Liver (tissue), 9 donors: ENCODE measurements around the gene MGP. TPM values are rescaled to one million over a fixed set of nuclear protein-coding genes. Genes with fewer than 3 reads are reported as not detected.

Source experiments
- DNase-seq: peaks from one replicate; pipeline ENCODE4 v3.0.0-alpha.2; 2017; ENCODE audit warnings: low spot score
- H3K27ac ChIP-seq, 2 donors: one replicate each; pipeline ENCODE4 v1.7.0; 2013; ENCODE audit warnings: inconsistent platforms in 2 of 2, low read length in 2 of 2, control low read depth in 1 of 2, low read depth in 1 of 2, mild to moderate bottlenecking in 1 of 2
- H3K27me3 ChIP-seq, 4 donors: one replicate each; pipeline versions ENCODE4 v1.6.1 to v1.7.0; 2013; ENCODE audit warnings: low read length in 3 of 4, inconsistent platforms in 1 of 4, mild to moderate bottlenecking in 1 of 4, moderate library complexity in 1 of 4; ENCODE audit not compliant: control insufficient read depth in 4 of 4, insufficient read depth in 4 of 4
- H3K36me3 ChIP-seq, 4 donors: one replicate each; pipeline versions ENCODE4 v1.6.1 to v1.7.0; 2013; ENCODE audit warnings: low read length in 3 of 4, mild to moderate bottlenecking in 3 of 4, low read depth in 1 of 4, moderate library complexity in 1 of 4; ENCODE audit not compliant: control insufficient read depth in 4 of 4, insufficient read depth in 3 of 4
- H3K4me1 ChIP-seq, 4 donors: one replicate each; pipeline versions ENCODE4 v1.6.1 to v1.7.0; 2013; ENCODE audit warnings: low read length in 3 of 4, mild to moderate bottlenecking in 3 of 4, moderate library complexity in 1 of 4; ENCODE audit not compliant: control insufficient read depth in 4 of 4, insufficient read depth in 4 of 4
- H3K4me3 ChIP-seq, 3 donors: one replicate each; pipeline versions ENCODE4 v1.6.1 to v1.7.0; 2013; ENCODE audit warnings: low read length in 3 of 3, control low read depth in 1 of 3, low read depth in 1 of 3, mild to moderate bottlenecking in 1 of 3
- H3K9ac ChIP-seq, 2 donors: one replicate each; pipeline ENCODE4 v1.7.0; 2013; ENCODE audit warnings: low read length in 2 of 2, mild to moderate bottlenecking in 2 of 2, moderate library complexity in 2 of 2, control low read depth in 1 of 2, low read depth in 1 of 2
- H3K9me3 ChIP-seq, 4 donors: one replicate each; pipeline versions ENCODE4 v1.6.1 to v1.7.0; 2013; ENCODE audit warnings: low read length in 3 of 4; ENCODE audit not compliant: control insufficient read depth in 4 of 4
- EGR1 ChIP-seq, 2 donors: IDR thresholded peaks; 2 replicates each; pipeline ENCODE4 v1.6.1; 2016 to 2018; ENCODE audit warnings: antibody characterized with exemption in 2 of 2, low read depth in 2 of 2
- FOXA1 ChIP-seq: IDR thresholded peaks from 2 replicates; pipeline ENCODE4 v1.6.1; 2016; ENCODE audit warnings: antibody characterized with exemption
- FOXA2 ChIP-seq: IDR thresholded peaks from 2 replicates; pipeline ENCODE4 v1.6.1; 2016; ENCODE audit warnings: antibody characterized with exemption
- GABPA ChIP-seq, 2 donors: IDR thresholded peaks in 1 of 2; conservative IDR thresholded peaks in 1 of 2; 2 replicates each; pipeline ENCODE4 v1.6.1; 2016; ENCODE audit warnings: antibody characterized with exemption in 2 of 2, mild to moderate bottlenecking in 1 of 2, moderate library complexity in 1 of 2
- HNF4A ChIP-seq, 2 donors: conservative IDR thresholded peaks; 2 replicates each; pipeline ENCODE4 v1.6.1; 2016; ENCODE audit warnings: antibody characterized with exemption in 2 of 2, mild to moderate bottlenecking in 2 of 2
- HNF4G ChIP-seq: IDR thresholded peaks from 2 replicates; pipeline ENCODE4 v1.6.1; 2016; ENCODE audit warnings: antibody characterized with exemption
- NR2F2 ChIP-seq: IDR thresholded peaks from 2 replicates; pipeline ENCODE4 v1.6.1; 2016; ENCODE audit warnings: antibody characterized with exemption
- RAD21 ChIP-seq, 2 donors: IDR thresholded peaks; 2 replicates each; pipeline ENCODE4 v1.6.1; 2016; ENCODE audit warnings: antibody characterized with exemption in 2 of 2, mild to moderate bottlenecking in 2 of 2
- YY1 ChIP-seq: IDR thresholded peaks from 2 replicates; pipeline ENCODE4 v1.6.1; 2016; ENCODE audit warnings: antibody characterized with exemption, mild to moderate bottlenecking
- WGBS: extraction: QIAGEN DNeasy Blood & Tissue Kit; methylation state at CpG from one replicate; pipeline ENCODE4 v1.1.7; 2013; 5-methylcytosine and 5-hydroxymethylcytosine counted together
- polyA plus RNA-seq, 2 donors: library from polyadenylated mRNA; stranded (reverse) in 1 of 2; unstranded in 1 of 2; fragments of 200-250 nt in 1 of 2; fragments of >200 nt in 1 of 2; fragmentation: Nextera tagmentation in 1 of 2; extraction: Ambion mirVana in 1 of 2; gene quantifications; one replicate each; pipeline versions ENCODE4 v1.2.1 to v1.2.3, GENCODE V29; 2013 to 2015
- total RNA-seq, 2 donors: library from RNA; depleted of rRNA; stranded (reverse); fragments of >200 nt; gene quantifications; one replicate each; pipeline ENCODE4 v1.2.3, GENCODE V29; 2014
- TF ChIP-seq, protein P1 (sequence below): IDR thresholded peaks from 2 replicates; pipeline ENCODE4 v1.6.1; 2016; ENCODE audit warnings: antibody characterized with exemption
- TF ChIP-seq, protein P2 (sequence below): fragments of 150-350 bp; IDR thresholded peaks from 2 replicates; pipeline ENCODE4 v1.5.1; 2017; ENCODE audit warnings: improper control_type of control experiment, low read depth, low read length; ENCODE audit not compliant: missing input control
- TF ChIP-seq, protein P3 (sequence below): IDR thresholded peaks from 2 replicates; pipeline ENCODE4 v1.6.1; 2016; ENCODE audit warnings: antibody characterized with exemption
- donor health status: healthy.
- donor health status: healthy.
- donor health status: healthy.
- donor health status: healthy.
- donor health status: healthy.

Gene MGP
- total and polyA plus RNA-seq, 4 donors: 0.98 to 20.7 (median 11.0) TPM

DNA sequence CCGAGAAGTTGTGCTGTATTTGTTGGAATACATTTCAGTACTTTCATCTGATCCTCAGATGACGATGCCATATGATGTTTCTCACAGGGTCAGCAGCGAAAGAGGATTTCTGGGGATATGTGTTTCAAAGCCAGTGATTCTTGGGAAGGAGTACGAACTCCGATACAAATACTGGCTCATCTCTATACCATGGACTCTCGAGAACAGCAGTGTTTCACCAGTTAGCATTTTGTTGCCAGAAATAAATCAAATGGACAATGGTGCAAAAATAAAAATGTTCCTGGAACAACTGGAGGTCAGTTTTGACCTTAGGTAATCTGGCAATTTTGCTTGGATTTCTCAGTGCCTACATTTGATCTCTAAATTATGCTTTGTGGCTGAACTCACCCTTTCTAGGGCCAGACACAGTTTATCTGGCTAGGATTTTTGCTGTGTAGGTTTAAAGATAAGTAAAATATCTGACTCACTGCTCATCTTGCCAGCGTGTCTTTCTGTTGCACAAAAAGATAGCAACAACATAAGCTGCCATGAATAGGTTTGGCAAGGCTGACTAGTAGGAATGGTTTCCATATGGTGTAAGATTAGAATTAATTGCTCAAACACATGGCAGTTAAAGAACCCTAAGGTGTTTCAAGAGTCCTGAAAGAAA is 11.0 kb upstream of the MGP start:
- H3K4me1 ChIP-seq: no peaks in the 10 kb centered on the region
- no peak for DNase-seq
- WGBS: 83% methylated on average over 7 of the region's 7 CpGs
- no peaks in the 10 kb centered on the region for H3K9me3 ChIP-seq
- H3K27me3 ChIP-seq: no peaks in the 10 kb centered on the region
- H3K9ac ChIP-seq: no peak overlapping the region
- TF ChIP-seq EGR1 (IDR thresholded peaks at IDR 0.05; ENCODE audit: low read depth in 2 of 2) (no peak), FOXA2 (no peak), FOXA1 (no peak), GABPA (IDR thresholded peaks at IDR 0.05 in 1 of 2, conservative IDR thresholded peaks at IDR 0.05 in 1 of 2) (no peak), RAD21 (IDR thresholded peaks at IDR 0.05) (no peak), HNF4A (conservative IDR thresholded peaks at IDR 0.05) (no peak), YY1 (no peak), HNF4G (no peak)
- TF ChIP-seq, protein P1, sequence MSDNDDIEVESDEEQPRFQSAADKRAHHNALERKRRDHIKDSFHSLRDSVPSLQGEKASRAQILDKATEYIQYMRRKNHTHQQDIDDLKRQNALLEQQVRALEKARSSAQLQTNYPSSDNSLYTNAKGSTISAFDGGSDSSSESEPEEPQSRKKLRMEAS: no peak
- TF ChIP-seq, protein P2, sequence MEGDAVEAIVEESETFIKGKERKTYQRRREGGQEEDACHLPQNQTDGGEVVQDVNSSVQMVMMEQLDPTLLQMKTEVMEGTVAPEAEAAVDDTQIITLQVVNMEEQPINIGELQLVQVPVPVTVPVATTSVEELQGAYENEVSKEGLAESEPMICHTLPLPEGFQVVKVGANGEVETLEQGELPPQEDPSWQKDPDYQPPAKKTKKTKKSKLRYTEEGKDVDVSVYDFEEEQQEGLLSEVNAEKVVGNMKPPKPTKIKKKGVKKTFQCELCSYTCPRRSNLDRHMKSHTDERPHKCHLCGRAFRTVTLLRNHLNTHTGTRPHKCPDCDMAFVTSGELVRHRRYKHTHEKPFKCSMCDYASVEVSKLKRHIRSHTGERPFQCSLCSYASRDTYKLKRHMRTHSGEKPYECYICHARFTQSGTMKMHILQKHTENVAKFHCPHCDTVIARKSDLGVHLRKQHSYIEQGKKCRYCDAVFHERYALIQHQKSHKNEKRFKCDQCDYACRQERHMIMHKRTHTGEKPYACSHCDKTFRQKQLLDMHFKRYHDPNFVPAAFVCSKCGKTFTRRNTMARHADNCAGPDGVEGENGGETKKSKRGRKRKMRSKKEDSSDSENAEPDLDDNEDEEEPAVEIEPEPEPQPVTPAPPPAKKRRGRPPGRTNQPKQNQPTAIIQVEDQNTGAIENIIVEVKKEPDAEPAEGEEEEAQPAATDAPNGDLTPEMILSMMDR: no peak
- TF ChIP-seq, protein P3, sequence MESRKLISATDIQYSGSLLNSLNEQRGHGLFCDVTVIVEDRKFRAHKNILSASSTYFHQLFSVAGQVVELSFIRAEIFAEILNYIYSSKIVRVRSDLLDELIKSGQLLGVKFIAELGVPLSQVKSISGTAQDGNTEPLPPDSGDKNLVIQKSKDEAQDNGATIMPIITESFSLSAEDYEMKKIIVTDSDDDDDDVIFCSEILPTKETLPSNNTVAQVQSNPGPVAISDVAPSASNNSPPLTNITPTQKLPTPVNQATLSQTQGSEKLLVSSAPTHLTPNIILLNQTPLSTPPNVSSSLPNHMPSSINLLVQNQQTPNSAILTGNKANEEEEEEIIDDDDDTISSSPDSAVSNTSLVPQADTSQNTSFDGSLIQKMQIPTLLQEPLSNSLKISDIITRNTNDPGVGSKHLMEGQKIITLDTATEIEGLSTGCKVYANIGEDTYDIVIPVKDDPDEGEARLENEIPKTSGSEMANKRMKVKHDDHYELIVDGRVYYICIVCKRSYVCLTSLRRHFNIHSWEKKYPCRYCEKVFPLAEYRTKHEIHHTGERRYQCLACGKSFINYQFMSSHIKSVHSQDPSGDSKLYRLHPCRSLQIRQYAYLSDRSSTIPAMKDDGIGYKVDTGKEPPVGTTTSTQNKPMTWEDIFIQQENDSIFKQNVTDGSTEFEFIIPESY: no peak
- H3K36me3 ChIP-seq: no peaks in the 10 kb centered on the region
- no peak overlapping the region for H3K4me3 ChIP-seq
- no peak overlapping the region for H3K27ac ChIP-seq

DNA sequence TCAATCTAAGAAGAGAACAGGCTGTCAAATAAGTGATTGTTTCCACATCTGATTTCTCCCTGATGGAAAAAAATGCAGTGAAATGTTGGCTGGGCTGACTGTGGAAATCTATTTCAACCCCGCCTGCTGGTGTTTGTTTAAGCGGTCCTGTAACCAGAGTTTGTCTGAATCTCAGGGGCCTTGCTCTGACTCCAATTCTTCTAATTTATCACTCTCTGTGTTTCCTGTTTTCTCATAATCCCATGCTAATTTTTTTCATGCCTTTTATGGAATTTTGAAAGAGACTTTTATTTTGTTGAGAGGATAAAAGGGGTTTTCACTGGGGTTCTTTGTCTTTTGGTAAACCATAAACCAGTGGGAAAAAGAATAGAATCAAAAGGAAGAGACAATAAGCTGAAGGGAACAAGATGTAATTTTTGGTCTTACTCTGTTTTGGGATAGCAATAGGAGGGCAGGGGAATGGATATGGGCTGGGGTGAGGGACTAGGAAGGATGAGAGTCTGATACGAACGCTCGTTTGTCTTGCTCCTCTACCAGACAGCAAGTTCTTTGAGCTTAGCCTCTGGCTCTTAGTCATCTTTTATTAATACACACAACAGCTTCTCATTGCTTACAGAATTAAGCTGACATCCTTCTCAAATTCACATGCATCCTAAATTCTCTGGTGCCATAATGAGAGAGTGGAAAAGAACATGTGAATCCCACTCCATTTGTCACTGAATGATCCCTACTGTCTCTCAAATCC is 8.0 kb upstream of the MGP start:
- no peak for DNase-seq
- no peak overlapping the region for H3K9ac ChIP-seq
- TF ChIP-seq EGR1 (IDR thresholded peaks at IDR 0.05; ENCODE audit: low read depth in 2 of 2): no peak
- WGBS: 73% methylated on average over 5 of the region's 5 CpGs
- H3K27ac ChIP-seq: peak overlapping the region; percentile 23 to 40
- no peaks in the 10 kb centered on the region for H3K4me1 ChIP-seq
- no peaks in the 10 kb centered on the region for H3K36me3 ChIP-seq
- no peaks in the 10 kb centered on the region for H3K9me3 ChIP-seq
- H3K27me3 ChIP-seq: no peaks in the 10 kb centered on the region
- no peak overlapping the region for H3K4me3 ChIP-seq

DNA sequence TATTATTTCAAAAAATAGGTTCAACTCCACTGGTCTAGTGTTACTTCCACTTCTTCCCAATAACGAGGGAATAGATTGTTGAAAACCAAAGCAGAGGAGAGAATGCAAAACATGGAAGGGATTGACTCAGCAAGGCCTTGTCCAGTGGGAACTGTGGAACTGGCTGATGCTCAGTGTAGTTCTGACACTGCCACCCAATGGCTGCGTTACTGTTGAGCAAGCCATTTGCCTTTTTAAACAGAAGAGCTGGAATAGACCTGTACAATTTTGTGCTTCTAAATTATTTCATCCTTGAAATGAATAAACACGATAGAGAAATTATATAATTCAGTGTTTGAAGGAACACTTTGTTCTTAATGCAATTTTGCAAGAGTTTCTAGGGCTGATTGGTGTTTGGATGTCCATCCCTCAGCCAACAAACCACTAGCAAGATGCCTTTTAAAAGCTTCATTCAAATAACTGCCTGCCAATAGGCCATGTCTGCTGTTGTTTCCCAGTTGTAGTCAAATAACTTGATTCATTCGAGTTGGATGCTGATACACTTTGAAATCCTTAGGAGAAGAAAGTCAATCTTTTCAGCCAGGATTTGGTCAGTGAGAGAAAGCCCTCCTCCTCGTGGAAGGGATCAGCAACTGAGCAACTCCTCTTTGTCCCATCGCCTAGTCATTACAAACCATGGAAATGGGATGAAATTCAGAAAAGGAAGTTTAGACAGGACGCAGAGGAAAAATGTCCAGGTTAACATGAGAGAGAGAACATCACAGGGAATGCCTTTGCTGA is 7.3 kb upstream of the MGP start:
- Histone ChIP-seq H3K36me3 (no peaks in the 10 kb centered on the region), H3K9ac (no peak overlapping the region), H3K4me1 (no peaks in the 10 kb centered on the region), H3K27me3 (no peaks in the 10 kb centered on the region), H3K4me3 (no peak overlapping the region), H3K27ac (peak overlapping the region; percentile 23 to 40), H3K9me3 (no peaks in the 10 kb centered on the region)
- DNase-seq: no peak
- 70% methylated on average over 7 of the region's 7 CpGs for WGBS
- TF ChIP-seq NR2F2 (no peak), RAD21 (IDR thresholded peaks at IDR 0.05) (peak; percentile 44 to 54)
- TF ChIP-seq, protein P2: peak; percentile 12
